ENCODE measurements around the gene C19orf47.
A peak's percentile ranks its signal among the peaks of the same experiment; 100 is the strongest.

The C19orf47 gene, protein sequence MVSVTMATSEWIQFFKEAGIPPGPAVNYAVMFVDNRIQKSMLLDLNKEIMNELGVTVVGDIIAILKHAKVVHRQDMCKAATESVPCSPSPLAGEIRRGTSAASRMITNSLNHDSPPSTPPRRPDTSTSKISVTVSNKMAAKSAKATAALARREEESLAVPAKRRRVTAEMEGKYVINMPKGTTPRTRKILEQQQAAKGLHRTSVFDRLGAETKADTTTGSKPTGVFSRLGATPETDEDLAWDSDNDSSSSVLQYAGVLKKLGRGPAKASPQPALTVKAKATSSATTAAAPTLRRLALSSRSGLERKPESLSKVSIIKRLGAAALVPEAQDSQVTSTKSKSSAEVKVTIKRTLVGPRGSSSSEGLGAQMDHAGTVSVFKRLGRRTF

DNA sequence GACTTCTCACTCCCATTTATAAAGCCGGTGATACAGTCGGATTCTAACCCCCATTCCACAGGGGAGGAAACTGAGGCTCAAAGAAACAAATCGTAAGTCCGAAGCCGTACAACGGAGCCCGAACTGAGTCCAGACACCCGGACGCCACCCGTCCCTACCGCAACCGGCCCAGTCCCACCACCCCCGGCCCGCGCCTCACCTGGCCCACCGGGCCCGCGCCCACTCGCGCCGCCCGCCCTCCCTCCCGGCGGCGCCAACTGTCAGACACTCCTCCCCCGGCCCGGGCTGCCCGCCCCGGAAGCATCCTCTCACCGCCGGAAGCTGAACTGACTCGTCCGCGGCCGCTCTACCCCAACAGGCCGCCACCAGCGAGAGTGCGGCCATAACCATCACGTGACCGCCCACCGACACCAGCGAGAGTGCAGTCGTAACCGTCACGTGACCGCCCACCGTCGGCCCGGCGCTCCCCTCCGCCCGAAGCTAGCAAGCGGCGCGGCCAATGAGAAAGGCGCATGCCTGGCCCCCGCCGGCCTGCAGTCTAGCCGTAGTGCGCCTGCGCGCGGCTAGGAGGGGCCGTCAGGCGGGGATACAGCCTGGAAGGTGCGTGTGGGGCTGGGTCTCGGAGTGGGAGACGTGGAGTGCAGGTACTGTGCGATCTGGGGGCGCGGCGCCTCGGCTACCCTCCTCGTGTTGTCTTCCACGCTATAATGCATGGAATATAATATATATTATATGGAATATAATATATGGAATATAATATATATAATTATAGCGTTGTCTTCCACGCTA, at the start of gene C19orf47, which contains the start of gene PLD3:
TSS of gene C19orf47 (minus strand) at position 273 of the 789 bp plus-strand sequence. CDS start 6,540 bp downstream, outside the sequence.
TSS of gene PLD3 (plus strand) at position 571 of the 789 bp plus-strand sequence. CDS start 17,789 bp downstream, outside the sequence.
- peak; percentile 91 to 95 for DNase-seq

DNA sequence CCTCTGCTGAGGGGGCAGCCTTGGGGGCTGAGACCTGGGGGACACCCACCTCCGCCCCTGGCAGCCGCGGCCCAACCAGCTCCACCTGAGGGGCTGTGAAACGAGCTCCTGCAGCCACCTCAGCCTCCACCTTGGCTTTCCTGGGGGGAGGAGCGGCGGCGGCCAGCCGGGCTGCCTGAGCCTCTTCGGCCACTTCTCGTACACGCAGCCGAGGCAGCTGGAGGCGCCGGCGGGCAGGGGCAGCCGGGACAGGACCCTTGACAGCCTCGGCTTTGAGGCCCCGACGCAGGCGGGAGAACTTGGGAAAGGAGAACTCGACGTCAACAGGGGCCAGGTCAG, 49.3 kb upstream of the C19orf47 start:
- no peak for DNase-seq

DNA sequence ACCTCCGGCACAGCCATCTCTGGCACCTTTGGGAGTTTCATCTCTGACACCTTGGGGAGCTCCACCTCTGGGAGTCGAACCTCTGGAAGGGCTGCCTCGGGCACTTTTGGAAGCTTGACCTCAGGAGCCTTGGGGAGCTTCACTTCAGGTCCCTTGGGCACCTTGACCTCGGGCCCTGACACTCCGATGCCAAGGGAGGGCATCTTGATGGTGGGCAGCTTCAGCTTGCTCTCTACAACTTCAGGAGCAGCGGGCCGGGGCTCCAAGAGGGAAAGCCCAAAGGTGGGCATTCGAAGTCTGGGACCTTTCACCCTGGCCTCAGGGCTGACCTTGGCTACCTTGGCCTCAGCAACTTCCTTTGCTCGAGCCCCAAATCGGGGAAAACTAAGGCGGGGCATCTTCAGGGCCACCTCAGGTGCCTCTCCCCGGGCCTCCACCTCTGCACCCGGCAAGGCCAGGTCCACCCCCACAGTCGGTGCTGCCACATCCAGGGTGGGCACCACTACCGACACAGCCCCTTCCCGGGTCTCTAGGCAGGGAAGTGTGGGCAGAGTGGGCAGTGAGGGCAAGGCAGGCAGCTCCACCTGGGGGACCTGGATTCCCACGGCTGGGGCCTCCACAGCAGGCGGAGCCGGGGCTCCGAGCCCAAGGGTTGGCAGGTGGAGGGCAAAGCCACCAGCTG, 48.8 kb upstream of the C19orf47 start:
- no peak for DNase-seq

DNA sequence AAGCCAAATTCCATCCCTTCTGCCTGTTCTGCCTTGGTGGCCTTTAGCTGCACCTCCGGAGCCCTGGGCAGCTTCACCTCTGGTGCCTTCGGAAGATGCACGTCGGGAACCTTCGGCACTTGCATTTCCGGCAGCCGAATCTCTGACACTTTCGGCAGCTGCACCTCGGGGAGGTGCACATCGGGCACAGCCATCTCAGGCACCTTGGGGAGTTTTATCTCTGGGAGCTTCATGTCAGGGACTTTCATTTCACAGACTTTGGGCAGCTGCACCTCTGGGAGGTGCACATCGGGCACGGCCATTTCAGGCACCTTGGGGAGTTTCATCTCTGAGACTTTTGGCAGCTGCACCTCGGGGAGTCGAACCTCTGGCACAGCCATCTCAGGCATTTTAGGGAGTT, 47.8 kb upstream of the C19orf47 start:
- no peak for DNase-seq

DNA sequence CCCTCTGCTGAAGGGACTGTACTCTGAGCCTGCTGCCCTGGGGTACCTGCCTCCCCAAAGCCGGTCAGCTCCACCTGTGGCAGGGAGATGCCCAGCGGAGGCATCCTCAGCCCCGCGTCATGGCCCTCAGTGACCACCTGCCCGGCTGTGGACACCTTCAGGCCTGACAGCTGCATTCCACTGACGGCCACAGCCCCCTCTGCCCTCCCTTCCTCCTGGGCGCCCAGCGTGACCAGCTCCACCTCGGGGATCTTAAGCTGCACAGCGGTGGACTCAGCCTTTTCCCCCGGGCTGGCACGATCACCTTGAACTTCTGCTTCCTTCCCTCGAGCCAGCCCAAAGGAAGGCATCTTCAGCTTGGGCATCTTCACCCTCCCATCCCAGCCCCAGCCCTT, 46.6 kb upstream of the C19orf47 start:
- DNase-seq, result no peak

DNA sequence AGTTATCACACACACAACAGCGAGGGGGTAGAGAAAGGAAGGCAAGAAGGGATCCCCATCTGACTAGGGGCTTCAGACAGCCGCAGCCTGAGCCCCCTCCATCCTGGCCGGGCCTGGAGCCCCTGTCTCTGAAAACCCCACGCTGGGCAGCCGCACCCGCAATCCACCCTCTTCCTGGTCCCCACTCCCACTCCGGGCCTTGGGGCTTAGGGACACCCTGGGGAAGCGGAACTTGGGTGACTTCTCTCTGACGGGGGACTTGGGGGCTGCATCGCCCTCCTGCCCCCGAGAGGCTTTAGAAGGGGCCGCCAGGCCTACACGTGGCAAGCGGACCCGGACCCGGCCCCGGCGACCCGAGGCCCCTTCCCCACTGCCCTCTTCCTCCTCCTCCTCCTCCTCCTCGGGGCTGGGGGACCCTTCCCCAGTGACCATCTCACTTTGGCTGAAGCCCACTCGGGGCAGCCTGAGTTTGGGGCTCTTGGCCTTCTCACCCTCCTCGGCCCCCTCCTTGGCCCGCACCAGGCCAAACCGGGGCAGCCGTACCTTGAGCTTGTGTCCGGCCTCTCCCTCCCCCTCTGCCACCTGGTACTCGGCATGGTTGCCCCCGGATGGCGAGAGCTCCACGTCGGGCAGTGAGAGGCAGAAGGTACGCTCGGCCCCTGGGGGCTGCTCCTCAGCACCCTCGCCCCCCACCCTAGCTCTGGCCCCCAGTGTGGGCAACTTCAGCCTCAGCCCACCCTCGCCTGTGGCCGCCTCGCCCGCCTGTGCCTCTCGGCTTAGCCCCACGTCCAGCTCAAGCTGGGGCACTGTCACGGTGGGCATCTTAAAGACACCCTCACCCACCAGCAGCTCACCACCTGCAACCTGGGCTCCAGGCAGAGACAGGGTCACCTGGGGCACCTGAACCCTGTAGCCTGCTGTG, 46.0 kb upstream of the C19orf47 start:
- DNase-seq, result no peak

DNA sequence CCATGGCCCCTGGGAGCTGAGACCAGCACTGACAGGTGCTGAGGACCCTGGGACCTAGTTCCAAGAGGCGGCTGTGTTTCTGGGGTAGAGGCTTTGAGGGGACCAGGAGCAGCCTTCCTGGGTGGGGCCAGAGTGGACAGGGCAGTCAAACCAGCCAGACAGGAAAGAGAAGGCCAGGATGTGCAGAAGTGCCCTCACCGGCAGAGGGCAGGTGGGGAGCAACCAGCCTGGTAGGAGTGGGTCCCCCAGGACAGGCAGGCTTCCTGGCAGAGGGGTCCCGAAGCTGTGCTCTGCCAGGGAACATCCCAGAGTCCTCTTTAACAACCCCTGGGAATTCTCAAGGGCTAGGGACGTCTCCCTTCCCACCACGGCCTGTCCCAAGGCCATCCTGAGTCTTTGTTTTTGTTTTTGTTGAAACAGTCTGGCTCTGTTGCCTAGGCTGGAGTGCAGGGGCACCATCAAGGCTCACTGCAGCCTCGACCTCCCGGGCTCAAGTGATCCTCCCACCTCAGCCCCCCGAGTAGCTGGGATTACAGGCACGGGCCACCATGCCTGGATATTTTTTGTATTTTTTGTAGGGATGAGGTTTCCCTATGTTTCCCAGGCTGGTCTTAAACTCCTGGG, 44.8 kb upstream of the C19orf47 start:
- no peak for DNase-seq

DNA sequence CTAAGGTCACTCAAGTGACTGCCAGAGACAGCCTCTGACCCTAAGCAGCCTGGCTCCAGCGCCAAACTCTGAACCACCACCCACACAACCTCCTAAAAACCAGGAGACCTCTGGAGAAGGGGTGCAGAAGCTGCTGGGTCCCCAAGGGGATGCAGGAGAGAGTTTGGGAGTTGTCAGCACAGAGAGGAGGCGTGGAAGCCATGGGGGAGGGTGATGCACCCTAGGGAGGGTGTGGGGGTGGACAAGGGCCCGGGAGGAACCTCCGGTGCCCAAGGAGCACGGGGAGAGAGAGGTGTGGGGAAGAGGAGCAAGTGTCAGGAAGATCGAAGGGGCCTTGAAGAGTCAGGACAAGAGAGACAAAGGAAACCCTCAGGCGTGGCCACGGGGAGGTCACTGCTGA, 43.9 kb upstream of the C19orf47 start:
- DNase-seq, result no peak

DNA sequence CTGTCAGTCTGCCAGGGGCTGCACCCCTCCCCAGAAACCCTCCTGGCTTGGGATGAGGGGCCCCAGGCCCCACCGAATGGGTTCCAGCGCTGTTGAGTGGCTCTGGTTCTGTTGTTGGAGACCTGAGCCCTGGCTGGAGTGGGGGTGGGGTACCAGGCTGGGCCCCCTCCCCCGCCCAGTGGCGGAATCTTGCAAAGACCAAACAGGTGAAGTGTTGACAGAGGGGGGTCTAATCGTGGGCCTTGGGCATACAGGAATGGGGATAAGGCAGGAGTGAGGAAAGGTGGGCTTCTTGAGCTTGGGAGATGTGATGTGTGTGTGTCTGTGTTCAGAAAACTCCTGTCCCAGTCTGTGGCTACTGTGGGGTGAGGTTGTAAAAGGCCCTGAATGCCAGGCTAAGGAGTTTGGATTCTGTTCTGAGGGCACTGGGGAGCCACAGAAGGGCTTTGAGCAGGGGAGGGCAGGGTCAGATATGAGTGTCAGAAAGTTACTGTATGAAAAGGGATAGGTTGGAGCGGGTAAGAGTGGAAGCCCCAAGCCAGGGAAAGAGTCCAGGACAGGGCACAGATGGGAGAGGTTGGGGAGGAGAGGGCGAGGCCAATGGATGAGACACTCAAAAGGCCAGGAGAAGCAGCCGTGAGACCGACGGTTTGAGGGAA, 42.0 kb upstream of the C19orf47 start, which contains the start of gene HIPK4:
TSS of gene HIPK4 (minus strand) at position 98 of the 659 bp plus-strand sequence. CDS start 279 bp downstream, outside the sequence.
- no peak for DNase-seq

DNA sequence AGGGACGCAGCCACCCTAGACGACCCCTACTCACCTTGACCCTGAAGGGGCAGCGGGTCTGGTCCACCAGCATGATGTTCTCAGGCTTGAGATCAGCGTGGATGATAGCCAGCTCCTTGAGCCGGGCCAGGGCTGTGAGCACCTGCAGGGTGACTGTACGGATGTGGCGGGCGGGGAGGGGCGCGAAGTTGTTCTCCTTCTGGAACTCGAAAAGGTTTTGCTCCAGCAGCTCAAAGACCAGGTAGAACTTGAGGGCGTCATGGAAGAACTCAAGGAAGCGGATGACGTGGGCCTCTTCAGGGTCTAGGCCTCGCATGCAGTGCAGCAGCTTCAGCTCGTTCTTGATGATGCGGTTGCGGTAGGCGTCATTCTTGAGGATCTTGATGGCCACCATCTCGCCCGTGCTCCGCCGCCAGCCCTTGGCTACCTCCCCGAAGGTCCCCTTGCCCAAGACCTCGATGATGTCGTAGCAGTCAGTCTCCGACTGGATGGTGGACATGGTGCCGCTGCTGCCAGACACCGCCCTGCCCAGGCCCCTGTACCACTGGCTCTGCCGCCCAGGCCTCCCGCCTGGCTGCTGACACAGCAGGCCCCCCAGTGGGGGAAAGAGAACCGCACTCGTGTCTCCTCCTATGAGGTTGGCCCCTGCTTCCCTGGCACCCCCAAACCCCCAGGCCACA, 41.3 kb upstream of the C19orf47 start:
- no peak for DNase-seq

DNA sequence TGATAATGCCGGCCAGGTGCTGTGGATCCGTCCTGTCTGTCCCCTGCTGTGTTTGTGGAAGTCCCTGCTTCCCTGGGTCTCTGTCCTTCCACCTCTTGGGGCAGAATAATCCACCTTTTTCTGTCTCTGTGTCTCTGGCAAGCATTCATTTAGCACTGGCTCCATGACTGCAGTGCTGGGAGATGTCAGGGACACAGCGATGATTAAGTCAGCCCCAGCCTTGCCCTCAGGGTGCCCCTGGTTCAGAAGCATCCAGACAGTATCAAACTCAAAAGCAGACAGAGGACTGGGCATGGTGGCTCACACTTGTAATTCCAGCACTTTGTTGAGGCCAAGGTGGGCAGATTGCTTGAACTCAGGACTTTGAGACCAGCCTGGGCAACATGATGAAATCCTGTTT, 40.3 kb upstream of the C19orf47 start:
- no peak for DNase-seq

DNA sequence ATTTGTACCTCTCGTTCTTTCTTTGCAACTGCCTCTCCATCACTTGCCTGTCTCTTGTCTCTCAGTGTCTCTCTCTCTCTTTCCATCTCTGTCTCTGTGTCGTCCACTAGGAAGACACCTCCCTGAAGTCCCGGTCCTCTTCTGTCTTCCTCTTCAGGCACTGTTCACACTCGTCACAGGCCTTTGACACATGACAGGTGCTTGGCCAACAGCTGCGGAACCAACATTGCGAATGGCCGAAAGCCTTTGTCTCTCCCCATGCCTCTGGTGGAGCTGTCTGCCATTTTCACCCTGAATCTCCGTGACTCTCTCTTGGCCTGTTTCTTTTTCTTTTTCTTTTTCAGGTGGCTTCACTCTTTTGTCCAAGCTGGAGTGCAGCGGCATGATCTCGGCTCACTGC, 39.0 kb upstream of the C19orf47 start:
- no peak for DNase-seq

DNA sequence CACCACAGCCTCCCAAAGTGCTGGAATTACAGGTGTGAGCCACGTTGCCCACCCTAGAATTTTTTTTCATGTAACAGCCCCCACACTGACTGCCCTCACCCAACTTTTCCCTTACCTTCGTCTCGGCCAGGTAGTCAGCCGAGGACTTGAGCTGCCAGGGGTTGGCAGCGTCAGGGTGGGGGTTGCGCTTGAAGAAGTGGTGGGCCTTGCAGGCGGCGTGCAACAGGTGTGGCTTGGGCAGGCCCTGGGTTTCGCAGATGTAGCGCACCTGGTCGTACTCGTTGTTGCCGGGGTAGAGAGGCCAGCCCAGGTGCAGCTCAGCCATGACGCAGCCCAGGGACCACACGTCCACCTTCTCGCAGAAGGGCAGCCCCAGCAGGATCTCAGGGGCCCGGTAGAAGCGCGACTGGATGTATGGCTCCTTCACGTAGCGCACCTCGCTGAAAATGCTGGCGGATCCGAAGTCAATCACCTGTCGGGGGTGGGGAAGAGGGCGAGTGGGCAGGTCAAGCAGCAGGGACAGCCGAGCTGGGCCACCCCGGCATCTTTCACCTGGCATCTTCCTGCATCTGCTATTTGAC, 35.6 kb upstream of the C19orf47 start:
- DNase-seq, result no peak

DNA sequence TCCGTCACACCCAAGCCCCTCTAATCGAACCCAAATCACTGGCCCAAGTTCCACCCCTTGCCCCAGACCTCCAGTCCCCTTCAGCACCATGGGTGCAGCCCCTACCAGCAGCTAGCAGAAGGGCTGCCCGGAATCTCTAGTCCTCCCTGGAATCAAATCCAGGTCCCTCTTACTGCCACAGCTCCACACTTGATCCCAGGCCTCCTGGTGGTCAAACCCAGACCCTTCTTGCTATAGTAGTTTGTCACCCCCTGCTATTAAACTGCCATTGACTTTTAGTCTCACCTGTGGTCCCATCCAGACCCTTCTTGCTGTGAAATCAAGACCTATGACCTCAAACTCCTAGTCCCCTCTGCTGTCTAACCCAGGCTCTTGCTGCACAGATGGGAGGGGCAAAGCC, 33.1 kb upstream of the C19orf47 start:
- DNase-seq, result peak in 1 of 2 experiments; percentile 4

DNA sequence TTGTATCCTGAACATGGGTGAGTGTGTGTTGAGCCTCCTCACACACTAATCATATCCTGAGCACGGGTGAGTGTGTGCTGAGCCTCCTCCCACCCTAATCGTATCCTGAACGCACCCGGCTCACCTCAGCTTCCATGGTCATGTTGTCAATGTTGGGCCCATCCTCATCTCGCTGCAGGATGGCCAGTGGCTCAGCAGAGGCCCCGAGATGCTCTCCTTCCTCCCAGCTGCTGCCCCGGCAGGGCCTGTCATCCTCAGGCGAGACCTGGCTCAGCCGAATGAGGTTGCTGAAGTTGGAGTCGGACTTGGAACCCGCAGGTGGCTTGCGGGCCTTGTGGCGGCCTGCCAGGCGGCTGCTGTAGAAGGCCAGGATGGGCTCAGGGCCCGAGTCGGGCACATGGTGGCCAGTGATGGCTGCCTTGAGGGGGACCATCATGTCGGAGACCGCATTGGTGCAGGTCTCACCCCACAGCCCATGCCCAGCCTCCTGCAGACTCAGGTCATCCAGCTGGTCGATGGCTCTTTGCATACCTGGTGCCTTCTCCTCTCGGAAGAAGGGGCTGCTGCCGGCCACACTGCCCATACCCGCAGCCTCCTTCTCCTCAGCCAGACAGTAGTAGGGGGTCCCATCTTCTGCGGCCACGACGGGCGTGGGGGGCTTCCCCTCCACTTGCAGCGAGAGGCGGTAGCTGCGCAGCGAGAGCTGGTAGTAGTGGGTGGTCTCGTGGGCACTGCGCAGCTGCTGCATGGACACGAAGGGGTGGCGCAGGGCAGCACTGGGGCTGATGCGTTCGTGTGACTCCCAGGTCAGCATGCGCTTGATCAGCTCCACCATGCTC, 32.2 kb upstream of the C19orf47 start:
- no peak for DNase-seq

DNA sequence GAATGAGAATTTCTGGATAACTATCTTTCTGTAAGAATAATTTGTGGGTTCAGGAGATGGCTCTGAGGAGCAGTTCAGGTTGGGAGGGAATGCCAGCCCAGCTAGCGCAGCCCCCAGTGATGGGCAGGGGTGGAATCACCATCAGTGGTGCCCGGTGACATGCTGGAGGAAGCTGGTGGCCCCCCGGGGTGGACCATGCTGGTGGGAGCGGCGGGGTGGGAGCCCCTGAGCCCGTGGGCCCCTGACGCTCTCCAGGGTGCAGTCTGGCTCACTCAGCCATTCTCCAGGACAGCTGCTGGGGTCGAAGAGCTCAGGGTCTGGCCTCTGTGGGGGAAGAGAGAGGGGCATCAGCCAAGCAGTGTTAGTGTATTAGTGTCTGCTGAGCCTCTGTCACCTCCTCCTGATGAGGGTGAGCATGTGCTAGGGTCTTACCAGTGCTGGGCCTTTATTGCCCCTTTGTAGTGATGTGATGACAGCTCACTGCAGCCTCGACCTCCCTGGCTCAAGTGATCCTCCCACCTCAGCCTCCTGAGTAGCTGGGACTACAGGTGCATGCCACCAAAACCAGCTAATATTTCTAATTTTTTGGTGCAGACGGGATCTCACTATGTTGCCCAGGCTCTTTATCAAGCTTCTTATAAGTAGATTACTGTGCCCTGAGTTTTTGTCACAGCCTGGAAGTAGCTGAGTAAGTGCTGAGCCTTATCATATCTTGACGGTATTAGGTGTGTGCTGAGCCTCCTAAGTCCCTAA, 31.4 kb upstream of the C19orf47 start:
- no peak for DNase-seq

DNA sequence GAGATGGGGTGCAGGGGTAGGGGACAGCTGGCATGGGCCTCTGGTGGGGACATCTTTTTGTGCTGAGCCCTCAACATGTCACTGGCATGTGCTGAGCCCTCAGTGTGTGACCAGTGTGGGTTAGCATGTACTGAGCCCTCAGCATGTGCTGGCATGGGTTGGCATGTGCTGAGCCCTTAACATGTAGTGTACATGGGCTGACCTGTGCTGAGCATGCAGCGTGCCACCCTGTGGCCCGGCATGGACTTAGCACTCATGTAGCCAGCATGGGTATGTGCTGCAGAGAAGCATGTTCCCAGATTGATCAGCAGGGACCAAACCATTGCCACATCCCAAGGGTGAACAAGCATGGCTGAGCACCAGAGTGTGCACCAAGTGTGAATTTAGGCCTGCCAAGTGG, 30.3 kb upstream of the C19orf47 start:
- DNase-seq, result no peak

DNA sequence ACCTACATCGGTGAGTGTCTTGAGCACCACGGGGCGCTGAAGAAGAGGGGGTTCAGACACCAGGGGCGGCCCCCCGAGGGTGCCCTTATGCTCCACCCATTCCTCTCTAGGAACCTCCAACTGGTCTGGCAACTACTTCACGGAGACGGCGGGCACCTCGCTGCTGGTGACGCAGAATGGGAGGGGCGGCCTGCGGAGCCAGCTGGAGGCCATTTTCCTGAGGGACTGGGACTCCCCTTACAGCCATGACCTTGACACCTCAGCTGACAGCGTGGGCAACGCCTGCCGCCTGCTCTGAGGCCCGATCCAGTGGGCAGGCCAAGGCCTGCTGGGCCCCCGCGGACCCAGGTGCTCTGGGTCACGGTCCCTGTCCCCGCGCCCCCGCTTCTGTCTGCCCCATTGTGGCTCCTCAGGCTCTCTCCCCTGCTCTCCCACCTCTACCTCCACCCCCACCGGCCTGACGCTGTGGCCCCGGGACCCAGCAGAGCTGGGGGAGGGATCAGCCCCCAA, 29.7 kb upstream of the C19orf47 start:
- DNase-seq, result no peak

Data from SW 1271 (cell line).